GM21529 (cell line): Measurements from ENCODE around the gene SEMA3B.

Source experiments
- ATAC-seq: cut with Tn5 transposase; IDR thresholded peaks from one replicate; pipeline ENCODE4 v1.9.1; 2021; ENCODE audit not compliant: unreplicated experiment

Gene SEMA3B

GRCh38 chr3:50292159-50293078 lies 23.5 kb downstream of the SEMA3B start, which contains the start of gene IFRD2:
TSS of gene IFRD2 (minus strand) at chr3:50292429. CDS start at chr3:50292274, 155 bp downstream.
- ATAC-seq: peak; percentile 94

- ATAC-seq: no peak
These were observed 24.3 kb downstream of the SEMA3B start for GRCh38 chr3:50293079-50293801.

- ATAC-seq: no peak
These were observed 25.1 kb downstream of the SEMA3B start for GRCh38 chr3:50294089-50294488.

GRCh38 chr3:50294492-50295403 lies 25.8 kb downstream of the SEMA3B start:
- ATAC-seq: no peak

- ATAC-seq: no peak
These were observed 26.8 kb downstream of the SEMA3B start for GRCh38 chr3:50295553-50296431.

- no peak for ATAC-seq
These were observed 27.9 kb downstream of the SEMA3B start for GRCh38 chr3:50296721-50297383.

GRCh38 chr3:50297384-50297775 lies 28.4 kb downstream of the SEMA3B start:
- no peak for ATAC-seq

GRCh38 chr3:50297896-50298725 lies 29.2 kb downstream of the SEMA3B start:
- no peak for ATAC-seq

- peak; percentile 80 for ATAC-seq
These were observed 30.1 kb downstream of the SEMA3B start, which contains the start of the genes HYAL3 and NAA80 for GRCh38 chr3:50298836-50299637. TSS of gene HYAL3 (minus strand) at chr3:50299405. CDS start at chr3:50295602, 3,803 bp downstream. TSS of gene NAA80 (minus strand) at chr3:50299405. CDS start at chr3:50297463, 1,942 bp downstream.

GRCh38 chr3:50299638-50299928 lies 30.6 kb downstream of the SEMA3B start:
- ATAC-seq: no peak

- ATAC-seq: no peak
These were observed 31.2 kb downstream of the SEMA3B start for GRCh38 chr3:50299929-50300680.

GRCh38 chr3:50300681-50301254 lies 31.8 kb downstream of the SEMA3B start:
- ATAC-seq: no peak

GRCh38 chr3:50302095-50303012 lies 33.4 kb downstream of the SEMA3B start:
- no peak for ATAC-seq

GRCh38 chr3:50303013-50303815 lies 34.3 kb downstream of the SEMA3B start, which contains the start of gene HYAL1:
TSS of gene HYAL1 (minus strand) at chr3:50303574. CDS start at chr3:50302956, 618 bp downstream.
- ATAC-seq: no peak

GRCh38 chr3:50304601-50305000 lies 35.7 kb downstream of the SEMA3B start:
- no peak for ATAC-seq
